GM21619 (cell line): ENCODE results near the gene RCN1.
"Not testable (repeated sequence)": the region's sequence is repeated elsewhere in the genome, so short reads cannot be mapped to it uniquely, and the experiment has no call there.

Source experiments
- ATAC-seq: cut with Tn5 transposase; IDR thresholded peaks from one replicate; pipeline ENCODE4 v1.9.1; 2021; ENCODE audit not compliant: unreplicated experiment

The RCN1 gene

GRCh38 chr11:32109592-32109991 lies 18.7 kb downstream of the RCN1 start:
- no peak for ATAC-seq

- no peak for ATAC-seq
These were observed 19.9 kb downstream of the RCN1 start for GRCh38 chr11:32110795-32111194.

GRCh38 chr11:32113200-32113919 lies 22.5 kb downstream of the RCN1 start:
- ATAC-seq: no peak

GRCh38 chr11:32113920-32114203 lies 23.0 kb downstream of the RCN1 start:
- no peak for ATAC-seq

- ATAC-seq: no peak
These were observed 24.6 kb downstream of the RCN1 start for GRCh38 chr11:32115446-32115845.

- ATAC-seq: no peak
These were observed 25.8 kb downstream of the RCN1 start for GRCh38 chr11:32116668-32117067.

GRCh38 chr11:32118025-32118974 lies 27.4 kb downstream of the RCN1 start:
- ATAC-seq: no peak

- not testable (repeated sequence) for ATAC-seq
These were observed 28.3 kb downstream of the RCN1 start for GRCh38 chr11:32119139-32119538.

GRCh38 chr11:32121012-32121411 lies 30.1 kb downstream of the RCN1 start:
- no peak for ATAC-seq

GRCh38 chr11:32122200-32122599 lies 31.3 kb downstream of the RCN1 start:
- no peak for ATAC-seq

- no peak for ATAC-seq
These were observed 40.4 kb downstream of the RCN1 start for GRCh38 chr11:32131321-32131720.

- no peak for ATAC-seq
These were observed 45.8 kb downstream of the RCN1 start for GRCh38 chr11:32136657-32137056.

GRCh38 chr11:32137263-32137662 lies 46.4 kb downstream of the RCN1 start:
- no peak for ATAC-seq

- ATAC-seq: no peak
These were observed 47.0 kb downstream of the RCN1 start for GRCh38 chr11:32137869-32138268.

GRCh38 chr11:32138902-32139301 lies 48.0 kb downstream of the RCN1 start:
- no peak for ATAC-seq

GRCh38 chr11:32139896-32140520 lies 49.1 kb downstream of the RCN1 start:
- ATAC-seq: no peak

- ATAC-seq: no peak
These were observed 51.1 kb downstream of the RCN1 start for GRCh38 chr11:32141745-32142546.

- ATAC-seq: no peak
These were observed 52.5 kb downstream of the RCN1 start for GRCh38 chr11:32143378-32143777.

- no peak for ATAC-seq
These were observed 54.4 kb downstream of the RCN1 start for GRCh38 chr11:32145282-32145681.

- no peak for ATAC-seq
These were observed 58.0 kb downstream of the RCN1 start for GRCh38 chr11:32148895-32149294.

GRCh38 chr11:32149748-32150147 lies 58.9 kb downstream of the RCN1 start:
- ATAC-seq: no peak
